22Rv1 (cell line): Measurements from ENCODE around the gene DENND1A.

Experiments used
- H3K27ac ChIP-seq: fragments of 450-650 bp; 2 replicates; pipeline ENCODE4 v1.5.1; 2017
- CTCF ChIP-seq: fragments of 450-650 bp; IDR thresholded peaks from 2 replicates; pipeline ENCODE4 v1.5.1; 2017; ENCODE audit warnings: mild to moderate bottlenecking
- ZFX ChIP-seq: fragments of 450-650 bp; IDR thresholded peaks from 2 replicates; pipeline ENCODE4 v1.6.1; 2017; ENCODE audit warnings: antibody characterized with exemption, borderline replicate concordance

The DENND1A gene

GRCh38 chr9:123863164-123863855 is 66.6 kb downstream of the DENND1A start:
- H3K27ac ChIP-seq: no peak overlapping the region
- TF ChIP-seq ZFX (no peak), CTCF (no peak)

- TF ChIP-seq CTCF (no peak), ZFX (no peak)
- no peak overlapping the region for H3K27ac ChIP-seq
These were observed 68.2 kb downstream of the DENND1A start for GRCh38 chr9:123861756-123862120.

- TF ChIP-seq ZFX (no peak), CTCF (no peak)
- no peak overlapping the region for H3K27ac ChIP-seq
These were observed 68.7 kb downstream of the DENND1A start for GRCh38 chr9:123861086-123861755.

GRCh38 chr9:123860603-123861002 is 69.3 kb downstream of the DENND1A start:
- TF ChIP-seq ZFX: no peak
- TF ChIP-seq CTCF: no peak
- no peak overlapping the region for H3K27ac ChIP-seq

- no peak overlapping the region for H3K27ac ChIP-seq
- no peak for TF ChIP-seq ZFX
- no peak for TF ChIP-seq CTCF
These were observed 77.5 kb downstream of the DENND1A start for GRCh38 chr9:123852403-123852802.

GRCh38 chr9:123851851-123852250 is 78.1 kb downstream of the DENND1A start:
- no peak overlapping the region for H3K27ac ChIP-seq
- TF ChIP-seq CTCF (no peak), ZFX (no peak)

- TF ChIP-seq CTCF (no peak), ZFX (no peak)
- H3K27ac ChIP-seq: no peak overlapping the region
These were observed 81.4 kb downstream of the DENND1A start for GRCh38 chr9:123848447-123849085.
